Heart left ventricle (tissue), 13 donors: ENCODE data around the gene FOSL2.

Experiments used
- POLR2A ChIP-seq, 2 donors: fragments of 450-650 bp; IDR thresholded peaks; one replicate each; pipeline ENCODE4 v1.6.1; 2017; ENCODE audit warnings: antibody characterized with exemption in 2 of 2, mild to moderate bottlenecking in 2 of 2, moderate library complexity in 2 of 2
- TF ChIP-seq, protein P1 (sequence below), 12 donors: fragments of 200-600 bp; sonication (generic) in 4 of 12; IDR thresholded peaks; one replicate each; pipeline versions ENCODE4 v1.5.0 to v1.8.0; 2018 to 2022; ENCODE audit warnings: antibody characterized with exemption in 12 of 12, mild to moderate bottlenecking in 5 of 12
- donor health status: ischemic (EF 13 %, LVEDD 7.1; RV severe dilation, severe dysfunction).
- donor health status: DM: no; HTN: yes; CAD: no.
- donor health status: DM: no; HTN: no; CAD: no.
- donor health status: ischemic (EF 25% LVEDD 6.9; RV normal size, moderate dysfunction).
- donor health status: ischemic (EF 25% LVEDD 5.7; RV mildly dilated, moderate dysfunction).
- donor health status: ischemic (EF 35%, LVEDD 5.7; RV mildly dilated, moderate dysfunction).
- donor health status: nonischemic (EF 11% LVEDD 7.7; RV severe dilation, severe dysfunction).
- donor health status: DM: yes; HTN: yes; CAD: no.
- donor health status: PGD.
- donor health status: ischemic (EF 29% LVEDD 5.4; RV normal size, mild dysfunction).
- donor health status: nonischemic (EF 23%, LVEDD 6.1; RV moderate dilation, normal function).

DNA sequence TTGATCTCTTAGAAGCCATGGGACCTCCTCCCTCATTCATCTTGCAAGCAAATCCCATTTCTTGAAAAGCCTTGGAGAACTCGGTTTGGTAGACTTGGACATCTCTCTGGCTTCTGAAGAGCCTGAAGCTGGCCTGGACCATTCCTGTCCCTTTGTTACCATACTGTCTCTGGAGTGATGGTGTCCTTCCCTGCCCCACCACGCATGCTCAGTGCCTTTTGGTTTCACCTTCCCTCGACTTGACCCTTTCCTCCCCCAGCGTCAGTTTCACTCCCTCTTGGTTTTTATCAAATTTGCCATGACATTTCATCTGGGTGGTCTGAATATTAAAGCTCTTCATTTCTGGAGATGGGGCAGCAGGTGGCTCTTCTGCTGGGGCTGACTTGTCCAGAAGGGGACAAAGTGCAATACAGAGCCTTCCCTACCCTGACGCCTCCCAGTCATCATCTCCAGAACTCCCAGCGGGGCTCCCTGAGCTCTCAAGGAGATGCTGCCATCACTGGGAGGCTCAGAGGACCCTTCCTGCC, 20.0 kb downstream of the FOSL2 start:
- TF ChIP-seq, protein P1, sequence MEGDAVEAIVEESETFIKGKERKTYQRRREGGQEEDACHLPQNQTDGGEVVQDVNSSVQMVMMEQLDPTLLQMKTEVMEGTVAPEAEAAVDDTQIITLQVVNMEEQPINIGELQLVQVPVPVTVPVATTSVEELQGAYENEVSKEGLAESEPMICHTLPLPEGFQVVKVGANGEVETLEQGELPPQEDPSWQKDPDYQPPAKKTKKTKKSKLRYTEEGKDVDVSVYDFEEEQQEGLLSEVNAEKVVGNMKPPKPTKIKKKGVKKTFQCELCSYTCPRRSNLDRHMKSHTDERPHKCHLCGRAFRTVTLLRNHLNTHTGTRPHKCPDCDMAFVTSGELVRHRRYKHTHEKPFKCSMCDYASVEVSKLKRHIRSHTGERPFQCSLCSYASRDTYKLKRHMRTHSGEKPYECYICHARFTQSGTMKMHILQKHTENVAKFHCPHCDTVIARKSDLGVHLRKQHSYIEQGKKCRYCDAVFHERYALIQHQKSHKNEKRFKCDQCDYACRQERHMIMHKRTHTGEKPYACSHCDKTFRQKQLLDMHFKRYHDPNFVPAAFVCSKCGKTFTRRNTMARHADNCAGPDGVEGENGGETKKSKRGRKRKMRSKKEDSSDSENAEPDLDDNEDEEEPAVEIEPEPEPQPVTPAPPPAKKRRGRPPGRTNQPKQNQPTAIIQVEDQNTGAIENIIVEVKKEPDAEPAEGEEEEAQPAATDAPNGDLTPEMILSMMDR (IDR thresholded peaks at IDR 0.05) = no peak
- TF ChIP-seq POLR2A (IDR thresholded peaks at IDR 0.05) = no peak
